AG09309 (cell line): ENCODE data around the gene TPP2.

Experiments used
- DNase-seq: peaks from one replicate; pipeline ENCODE4 v3.0.0-alpha.2; 2010; ENCODE audit warnings: low read depth
- H3K4me3 ChIP-seq: 2 replicates; pipeline ENCODE4 v1.5.1; 2011; ENCODE audit warnings: mild to moderate bottlenecking, low read depth, low read length, moderate library complexity; ENCODE audit not compliant: control insufficient read depth
- TF ChIP-seq, protein P1 (sequence below): IDR thresholded peaks from 2 replicates; pipeline ENCODE4 v1.5.1; 2011; ENCODE audit warnings: mild to moderate bottlenecking, low read depth, low read length, inconsistent platforms; ENCODE audit not compliant: insufficient read depth, control insufficient read depth; ENCODE audit errors: missing control alignments

Gene TPP2

DNA sequence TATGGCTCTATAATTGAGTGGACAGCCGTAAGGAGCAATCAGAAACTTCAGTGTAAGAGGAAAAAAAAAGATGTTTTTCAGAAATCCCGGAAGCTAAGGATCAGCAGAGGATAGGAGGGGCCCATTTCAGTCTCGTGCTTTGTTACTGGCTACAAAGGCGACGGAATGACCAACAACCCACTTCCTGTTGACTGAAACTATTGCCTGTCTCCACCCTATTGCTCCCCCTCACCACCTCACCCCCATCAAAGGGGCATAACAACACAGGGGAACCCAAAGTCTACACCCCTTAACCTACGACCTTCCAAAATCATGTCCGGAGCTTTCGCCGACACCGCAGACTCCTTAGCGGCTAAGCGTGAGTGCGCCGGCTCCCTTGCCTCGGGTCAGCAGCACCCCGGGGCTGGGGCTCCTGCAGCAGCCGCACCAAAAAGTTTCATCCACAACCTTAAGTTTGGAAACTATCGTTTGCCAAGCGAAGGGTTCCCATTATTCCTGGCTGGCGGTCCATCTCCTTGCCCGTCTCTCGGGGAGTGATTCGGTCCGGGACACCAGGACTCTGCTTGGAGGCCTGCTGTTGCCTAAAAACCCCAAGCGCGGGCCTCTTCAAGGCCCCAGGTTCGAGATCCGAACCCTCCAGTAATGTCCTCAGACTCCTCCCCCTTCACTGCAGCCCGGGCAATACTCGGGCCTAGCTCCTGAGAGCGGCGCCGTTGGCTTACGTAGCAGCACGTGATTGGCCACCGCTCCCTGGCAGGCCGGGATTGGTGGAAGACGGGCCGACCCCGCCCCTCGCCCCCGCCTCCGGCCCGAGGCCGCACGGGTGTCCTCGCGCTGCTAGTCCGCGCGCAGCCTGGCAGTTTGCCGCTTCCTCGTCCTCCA is at the start of gene TPP2:
TPP2 (plus strand) TSS at position 840 of the 882 bp plus-strand sequence. CDS start 53 bp downstream, outside the sequence.
- TF ChIP-seq, protein P1, sequence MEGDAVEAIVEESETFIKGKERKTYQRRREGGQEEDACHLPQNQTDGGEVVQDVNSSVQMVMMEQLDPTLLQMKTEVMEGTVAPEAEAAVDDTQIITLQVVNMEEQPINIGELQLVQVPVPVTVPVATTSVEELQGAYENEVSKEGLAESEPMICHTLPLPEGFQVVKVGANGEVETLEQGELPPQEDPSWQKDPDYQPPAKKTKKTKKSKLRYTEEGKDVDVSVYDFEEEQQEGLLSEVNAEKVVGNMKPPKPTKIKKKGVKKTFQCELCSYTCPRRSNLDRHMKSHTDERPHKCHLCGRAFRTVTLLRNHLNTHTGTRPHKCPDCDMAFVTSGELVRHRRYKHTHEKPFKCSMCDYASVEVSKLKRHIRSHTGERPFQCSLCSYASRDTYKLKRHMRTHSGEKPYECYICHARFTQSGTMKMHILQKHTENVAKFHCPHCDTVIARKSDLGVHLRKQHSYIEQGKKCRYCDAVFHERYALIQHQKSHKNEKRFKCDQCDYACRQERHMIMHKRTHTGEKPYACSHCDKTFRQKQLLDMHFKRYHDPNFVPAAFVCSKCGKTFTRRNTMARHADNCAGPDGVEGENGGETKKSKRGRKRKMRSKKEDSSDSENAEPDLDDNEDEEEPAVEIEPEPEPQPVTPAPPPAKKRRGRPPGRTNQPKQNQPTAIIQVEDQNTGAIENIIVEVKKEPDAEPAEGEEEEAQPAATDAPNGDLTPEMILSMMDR: no peak
- peak within 1 kb of the TSS; percentile 95 for H3K4me3 ChIP-seq
- DNase-seq: peak; percentile 94

DNA sequence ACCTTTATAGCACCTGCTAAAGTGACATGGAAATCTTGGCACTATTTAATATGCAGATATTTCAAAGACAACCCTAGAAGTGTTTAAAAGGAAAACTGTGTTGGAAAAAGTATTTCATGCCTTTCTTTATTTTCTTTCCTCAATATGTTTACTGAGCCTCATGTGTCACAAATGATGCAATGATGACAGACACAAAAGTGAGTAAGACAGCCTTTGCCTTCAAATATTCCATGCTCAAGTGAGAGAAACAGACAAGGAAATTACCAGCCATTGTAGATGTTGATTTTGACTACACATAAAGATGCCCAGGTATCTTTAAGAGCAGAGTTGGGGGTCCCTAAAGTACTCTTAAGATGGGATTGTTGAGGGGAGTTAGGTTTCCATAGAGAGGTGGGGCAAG is 48.0 kb upstream of the TPP2 start:
- no peak for DNase-seq
- TF ChIP-seq, protein P1: no peak
- no peak overlapping the region for H3K4me3 ChIP-seq

DNA sequence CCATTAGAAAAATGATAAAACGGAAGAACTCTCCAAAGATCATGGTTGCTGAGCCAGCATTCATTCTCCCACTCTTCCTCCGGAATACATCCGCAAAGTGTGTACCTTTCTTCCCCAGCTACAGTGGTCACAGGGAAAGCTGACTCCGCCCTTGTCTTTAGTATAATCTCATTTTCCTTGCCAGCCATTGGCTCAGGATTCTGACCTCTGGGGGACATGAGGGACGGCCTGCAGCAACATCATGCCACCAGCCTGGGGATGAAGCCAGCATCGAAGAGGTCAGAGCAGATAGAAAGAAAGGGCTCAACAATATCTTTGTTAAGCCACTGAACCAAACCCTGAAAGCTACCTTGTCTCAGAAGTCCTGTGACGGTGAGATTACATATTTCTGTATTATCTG is 46.3 kb upstream of the TPP2 start:
- DNase-seq: no peak
- TF ChIP-seq, protein P1: no peak
- no peak overlapping the region for H3K4me3 ChIP-seq

DNA sequence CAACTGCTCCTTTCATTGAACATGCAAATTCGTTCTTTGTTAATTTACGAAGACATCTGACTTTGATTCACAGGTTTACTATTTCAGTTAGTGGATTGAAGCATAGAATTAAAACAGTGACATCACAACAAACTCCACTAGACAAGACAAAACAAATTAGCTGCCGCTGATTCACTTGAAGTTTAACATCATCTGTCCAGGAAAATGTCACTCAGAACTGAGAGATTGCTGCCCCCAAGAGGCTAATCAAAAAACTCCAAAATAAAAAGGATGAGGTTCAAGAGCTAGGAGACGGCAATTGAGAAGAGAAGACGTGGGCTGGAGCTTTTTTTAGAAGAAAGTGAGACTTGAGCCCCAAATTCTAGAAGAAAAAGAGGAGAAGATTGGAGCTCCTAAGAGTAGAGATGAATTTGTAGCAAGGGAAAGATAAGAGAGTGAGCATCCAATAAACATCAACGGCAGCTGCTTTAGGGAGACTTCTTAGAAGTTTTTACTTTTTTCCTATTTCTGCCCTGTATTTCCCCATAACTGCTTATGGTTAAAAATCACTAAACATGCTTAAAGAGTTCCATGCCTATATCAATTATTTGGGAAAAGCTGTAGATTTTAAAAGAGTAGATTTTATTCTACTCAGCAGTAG is 40.8 kb upstream of the TPP2 start:
- no peak for DNase-seq
- TF ChIP-seq, protein P1: peak; percentile 44
- no peak overlapping the region for H3K4me3 ChIP-seq

DNA sequence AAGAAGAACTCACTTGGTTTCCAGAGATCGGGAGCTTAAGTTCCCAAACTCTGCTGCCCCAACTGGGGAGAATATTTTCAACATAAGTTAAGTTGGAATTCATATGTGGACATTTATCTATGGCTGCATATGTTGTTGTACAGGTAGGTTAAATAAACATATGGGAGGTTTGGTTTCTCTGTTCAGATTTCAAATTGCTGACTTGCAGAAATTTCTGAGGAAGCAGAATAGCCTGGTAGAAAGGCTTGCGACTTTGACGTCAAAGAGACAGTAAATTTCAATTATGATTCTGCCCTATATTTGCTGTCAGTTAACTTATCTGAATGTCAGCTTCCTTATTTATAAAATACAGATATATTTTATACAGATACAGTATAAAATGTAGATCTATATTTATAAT is 40.0 kb upstream of the TPP2 start:
- no peak overlapping the region for H3K4me3 ChIP-seq
- TF ChIP-seq, protein P1: no peak
- DNase-seq: no peak

DNA sequence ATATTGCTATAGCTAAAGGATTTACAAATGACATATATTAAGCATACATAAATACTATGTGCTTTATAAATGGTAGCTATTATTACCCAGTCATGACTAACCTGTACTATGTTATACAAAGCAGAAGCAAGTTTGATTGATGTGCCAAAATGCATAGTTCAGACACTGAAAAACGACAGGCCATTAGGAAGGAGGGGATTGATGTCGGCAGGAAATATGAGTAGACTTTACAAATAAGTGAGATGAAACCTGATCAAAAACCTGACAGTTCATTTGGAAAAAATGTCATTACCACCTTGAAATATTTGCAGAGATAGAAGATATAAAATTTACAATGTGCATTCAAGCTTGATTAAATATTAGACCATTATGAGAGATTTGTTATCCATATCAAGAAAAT is 38.8 kb upstream of the TPP2 start:
- H3K4me3 ChIP-seq: no peak overlapping the region
- TF ChIP-seq, protein P1: no peak
- DNase-seq: no peak
